Transverse colon (tissue), 4 donors: Measurements from ENCODE around the gene CNOT4. TPM values are rescaled to one million over a fixed set of nuclear protein-coding genes. Genes with fewer than 3 reads are reported as not detected.
"Not testable (repeated sequence)": the region's sequence is repeated elsewhere in the genome, so short reads cannot be mapped to it uniquely, and the experiment has no call there.

ENCODE experiments used
- DNase-seq: peaks from one replicate; pipeline ENCODE4 v3.0.0-alpha.2; 2019
- H3K27ac ChIP-seq, 4 donors: fragments of 200-600 bp; sonication (generic); 2 replicates each; pipeline ENCODE4 v1.5.1; 2016 to 2018; ENCODE audit warnings: inconsistent platforms in 4 of 4
- H3K27me3 ChIP-seq: fragments of 200-600 bp; sonication (generic); 2 replicates; pipeline ENCODE4 v1.5.1; 2017; ENCODE audit warnings: inconsistent platforms
- H3K36me3 ChIP-seq, 4 donors: fragments of 200-600 bp; sonication (generic); 2 replicates each; pipeline ENCODE4 v1.5.1; 2017 to 2019; ENCODE audit warnings: inconsistent platforms in 4 of 4
- H3K4me1 ChIP-seq, 4 donors: fragments of 200-600 bp; sonication (generic); 2 replicates each; pipeline ENCODE4 v1.5.1; 2017 to 2020; ENCODE audit warnings: inconsistent platforms in 4 of 4
- H3K4me3 ChIP-seq, 4 donors: fragments of 200-600 bp; sonication (generic); 1 replicate in 1 of 4; 2 replicates in 3 of 4; pipeline versions ENCODE4 v1.5.1 to v1.6.1; 2017 to 2019; ENCODE audit warnings: inconsistent platforms in 4 of 4
- H3K9me3 ChIP-seq, 2 donors: fragments of 200-600 bp; sonication (generic); 2 replicates each; pipeline ENCODE4 v1.5.1; 2017 to 2019; ENCODE audit warnings: inconsistent platforms in 2 of 2
- EP300 ChIP-seq: sonication (generic); formaldehyde crosslinking; IDR thresholded peaks from one replicate; pipeline ENCODE4 v1.6.1; 2017; ENCODE audit warnings: antibody characterized with exemption, low read depth
- POLR2A ChIP-seq: fragments of 450-650 bp; IDR thresholded peaks from one replicate; pipeline ENCODE4 v1.6.1; 2016; ENCODE audit warnings: antibody characterized with exemption, mild to moderate bottlenecking, moderate library complexity
- POLR2AphosphoS5 ChIP-seq, 3 donors: sonication (generic); formaldehyde crosslinking; IDR thresholded peaks; one replicate each; pipeline ENCODE4 v1.6.1; 2016; ENCODE audit warnings: antibody characterized with exemption in 3 of 3
- WGBS, 2 donors: methylation state at CpG; one replicate each; pipeline ENCODE4 v1.1.5; 2018; ENCODE audit warnings: low coverage in 1 of 2; 5-methylcytosine and 5-hydroxymethylcytosine counted together
- in situ Hi-C, 4 donors: fragments of 200-750 bp; cut with MboI; loops; one replicate each; pipeline versions ENCODE4 v1.15.0 to v1.15.1; 2017; ENCODE audit warnings: low sequenced_read_pairs in 3 of 4, low pct_ligation_motif_present in 1 of 4, low pct_unique_long_range_greater_than_20kb in 1 of 4
- intact Hi-C: fragments of 100-400 bp; cut with DNase I; formaldehyde crosslinking; loops from one replicate; pipeline ENCODE4 v1.15.1; 2023; ENCODE audit warnings: low total_unique reads
- total RNA-seq, 4 donors: library from RNA; depleted of rRNA; stranded (reverse); fragments of >200 nt; gene quantifications; one replicate each; pipeline ENCODE4 v1.1.0, GENCODE V29; 2016
- TF ChIP-seq, protein P1 (sequence below), 5 experiments: fragments of 200-600 bp in 3 of 5; fragments of 450-650 bp in 2 of 5; sonication (generic) in 3 of 5; IDR thresholded peaks; 1 replicate in 2 of 5; 2 replicates in 3 of 5; pipeline ENCODE4 v1.5.1; 2016 to 2017; ENCODE audit warnings: antibody characterized with exemption in 5 of 5, inconsistent platforms in 3 of 5, mild to moderate bottlenecking in 2 of 5, moderate library complexity in 1 of 5

The CNOT4 gene
- total RNA-seq, 4 donors from 2014 or later = 18.4 to 82.2 (median 29.9) TPM

DNA sequence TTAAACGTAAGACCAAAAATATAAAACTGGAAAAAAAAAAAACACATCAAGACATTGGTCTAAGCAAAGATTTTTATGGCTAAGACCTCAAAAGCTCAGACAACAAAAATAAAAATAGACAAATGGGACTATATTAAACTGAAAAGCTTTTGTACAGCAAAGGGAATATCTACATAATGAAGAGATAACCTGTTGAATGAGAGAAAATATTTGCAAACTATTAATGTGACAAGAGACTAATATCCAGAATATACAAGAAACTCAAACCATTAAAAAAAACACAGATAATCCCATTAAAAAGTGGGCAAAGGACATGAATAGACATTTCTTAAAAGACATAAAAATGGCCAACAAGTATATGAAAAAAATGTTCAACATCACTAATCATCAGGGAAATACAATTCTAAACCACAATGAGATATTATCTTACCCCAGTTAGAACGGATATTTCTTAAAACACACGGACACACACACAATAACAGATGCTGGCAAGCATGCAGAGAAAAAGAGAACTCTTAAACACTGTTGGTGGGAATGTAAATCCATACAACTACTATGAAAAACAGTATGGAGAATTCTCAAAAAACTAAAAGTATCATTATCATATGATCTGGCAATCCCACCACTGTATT is 28.8 kb downstream of the CNOT4 start:
- intact Hi-C loops (no loop called here), in situ Hi-C loops (no loop called here)
- peaks cover 0 to 5% (median 0%) of the 10 kb centered on the region in 4 donors for H3K36me3 ChIP-seq
- no peaks in the 10 kb centered on the region for H3K27me3 ChIP-seq
- 74 to 83% methylated on average over 3 of the region's 3 CpGs for WGBS, 2 donors
- H3K9me3 ChIP-seq = no peaks in the 10 kb centered on the region
- H3K4me3 ChIP-seq = no peak overlapping the region
- TF ChIP-seq, protein P1, sequence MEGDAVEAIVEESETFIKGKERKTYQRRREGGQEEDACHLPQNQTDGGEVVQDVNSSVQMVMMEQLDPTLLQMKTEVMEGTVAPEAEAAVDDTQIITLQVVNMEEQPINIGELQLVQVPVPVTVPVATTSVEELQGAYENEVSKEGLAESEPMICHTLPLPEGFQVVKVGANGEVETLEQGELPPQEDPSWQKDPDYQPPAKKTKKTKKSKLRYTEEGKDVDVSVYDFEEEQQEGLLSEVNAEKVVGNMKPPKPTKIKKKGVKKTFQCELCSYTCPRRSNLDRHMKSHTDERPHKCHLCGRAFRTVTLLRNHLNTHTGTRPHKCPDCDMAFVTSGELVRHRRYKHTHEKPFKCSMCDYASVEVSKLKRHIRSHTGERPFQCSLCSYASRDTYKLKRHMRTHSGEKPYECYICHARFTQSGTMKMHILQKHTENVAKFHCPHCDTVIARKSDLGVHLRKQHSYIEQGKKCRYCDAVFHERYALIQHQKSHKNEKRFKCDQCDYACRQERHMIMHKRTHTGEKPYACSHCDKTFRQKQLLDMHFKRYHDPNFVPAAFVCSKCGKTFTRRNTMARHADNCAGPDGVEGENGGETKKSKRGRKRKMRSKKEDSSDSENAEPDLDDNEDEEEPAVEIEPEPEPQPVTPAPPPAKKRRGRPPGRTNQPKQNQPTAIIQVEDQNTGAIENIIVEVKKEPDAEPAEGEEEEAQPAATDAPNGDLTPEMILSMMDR (IDR thresholded peaks at IDR 0.05) = no peak
- no peak for TF ChIP-seq EP300
- TF ChIP-seq POLR2A = no peak
- TF ChIP-seq POLR2AphosphoS5 (IDR thresholded peaks at IDR 0.05) = no peak
- no peak overlapping the region for H3K27ac ChIP-seq
- H3K4me1 ChIP-seq = peaks cover 0 to 8% (median 0%) of the 10 kb centered on the region in 4 donors
- DNase-seq = no peak

DNA sequence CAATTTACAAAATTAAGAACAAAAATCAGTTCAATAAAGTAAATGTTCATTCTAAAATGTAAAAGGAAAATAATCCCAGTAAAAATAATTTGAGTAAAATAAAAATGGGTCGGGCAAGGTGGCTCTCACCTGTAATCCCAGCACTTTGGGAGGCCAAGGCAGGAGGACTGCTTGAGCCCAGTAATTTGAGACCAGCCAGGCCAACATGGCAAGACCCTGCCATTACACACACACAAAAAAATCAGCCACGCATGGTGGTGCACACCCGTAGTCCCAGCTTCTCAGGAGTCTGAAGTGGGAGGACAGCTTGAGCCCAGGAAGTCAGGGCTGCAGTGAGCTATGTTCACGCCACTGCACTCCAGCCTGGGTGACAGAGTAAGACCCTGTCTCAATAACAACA is 34.4 kb downstream of the CNOT4 start:
- intact Hi-C loops = no loop called here
- TF ChIP-seq, protein P1 (IDR thresholded peaks at IDR 0.05) = no peak
- no peak for TF ChIP-seq POLR2A
- no peak for TF ChIP-seq EP300
- TF ChIP-seq POLR2AphosphoS5 (IDR thresholded peaks at IDR 0.05) = no peak
- no peaks in the 10 kb centered on the region for H3K27me3 ChIP-seq
- H3K4me3 ChIP-seq = no peak overlapping the region
- peaks cover 0 to 5% (median 0%) of the 10 kb centered on the region in 4 donors for H3K36me3 ChIP-seq
- DNase-seq = no peak
- 95 to 100% methylated on average over 1 to 4 of the region's 4 CpGs for WGBS, 2 donors
- peaks cover 0 to 4% (median 0%) of the 10 kb centered on the region in 4 donors for H3K4me1 ChIP-seq
- no peaks in the 10 kb centered on the region for H3K9me3 ChIP-seq
- in situ Hi-C loops = no loop called here
- no peak overlapping the region for H3K27ac ChIP-seq

DNA sequence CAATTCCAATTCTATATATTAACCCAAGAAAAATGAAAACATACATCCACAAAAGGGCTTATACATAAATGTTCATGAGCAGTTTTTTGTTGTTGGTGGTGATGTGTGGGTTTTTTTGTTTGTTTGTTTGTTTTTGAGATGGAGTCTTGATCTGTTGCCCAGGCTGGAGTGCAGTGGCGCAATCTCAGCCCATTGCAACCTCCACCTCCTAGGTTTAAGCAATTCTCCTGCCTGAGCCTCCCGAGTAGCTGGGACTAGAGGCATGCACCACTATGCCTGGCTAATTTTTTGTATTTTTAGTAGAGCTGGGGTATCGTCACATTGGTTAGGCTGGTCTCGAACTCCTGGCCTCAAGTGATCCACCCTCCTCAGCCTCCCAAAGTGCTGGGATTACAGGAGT is 40.2 kb downstream of the CNOT4 start:
- H3K36me3 ChIP-seq, H3K27ac ChIP-seq, H3K27me3 ChIP-seq, H3K4me1 ChIP-seq, H3K9me3 ChIP-seq, DNase-seq, intact Hi-C loops, in situ Hi-C loops, H3K4me3 ChIP-seq: not testable (repeated sequence)
- WGBS, 2 donors = 96% methylated on average over 4 of the region's 4 CpGs; no CpG with 5 or more reads in 1 of the 2 donors

DNA sequence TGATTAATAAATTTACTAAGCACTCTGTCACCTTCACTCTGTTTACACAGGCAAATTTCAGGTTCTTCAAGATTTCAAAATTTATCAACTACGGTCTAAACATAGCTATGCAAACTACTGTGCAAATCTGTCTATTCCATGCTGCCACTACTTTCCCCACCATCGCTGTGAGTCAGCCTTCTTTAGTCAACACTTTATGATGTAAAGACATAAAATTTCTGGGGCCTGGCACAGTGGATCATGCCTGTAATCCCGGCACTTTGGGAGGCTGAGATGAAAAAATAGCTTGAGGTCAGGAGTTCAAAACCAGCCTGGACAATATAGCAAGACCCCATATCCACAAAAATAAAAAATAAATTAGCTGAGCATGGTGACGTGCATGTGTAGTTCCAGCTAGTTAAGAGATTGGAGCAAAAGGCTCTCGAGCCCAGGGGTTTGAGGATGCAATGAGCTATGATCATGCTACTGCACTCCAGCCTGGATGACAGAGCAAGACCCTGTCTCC is 42.6 kb downstream of the CNOT4 start:
- no peaks in the 10 kb centered on the region for H3K27me3 ChIP-seq
- TF ChIP-seq POLR2A (no peak), POLR2AphosphoS5 (IDR thresholded peaks at IDR 0.05) (no peak)
- no peaks in the 10 kb centered on the region for H3K9me3 ChIP-seq
- H3K36me3 ChIP-seq = no peaks in the 10 kb centered on the region
- H3K4me3 ChIP-seq = no peak overlapping the region
- H3K27ac ChIP-seq = no peak overlapping the region
- H3K4me1 ChIP-seq = no peaks in the 10 kb centered on the region
- in situ Hi-C loops = no loop called here
- DNase-seq = no peak
- intact Hi-C loops = no loop called here
- 80 to 84% methylated on average over 5 of the region's 5 CpGs for WGBS, 2 donors

DNA sequence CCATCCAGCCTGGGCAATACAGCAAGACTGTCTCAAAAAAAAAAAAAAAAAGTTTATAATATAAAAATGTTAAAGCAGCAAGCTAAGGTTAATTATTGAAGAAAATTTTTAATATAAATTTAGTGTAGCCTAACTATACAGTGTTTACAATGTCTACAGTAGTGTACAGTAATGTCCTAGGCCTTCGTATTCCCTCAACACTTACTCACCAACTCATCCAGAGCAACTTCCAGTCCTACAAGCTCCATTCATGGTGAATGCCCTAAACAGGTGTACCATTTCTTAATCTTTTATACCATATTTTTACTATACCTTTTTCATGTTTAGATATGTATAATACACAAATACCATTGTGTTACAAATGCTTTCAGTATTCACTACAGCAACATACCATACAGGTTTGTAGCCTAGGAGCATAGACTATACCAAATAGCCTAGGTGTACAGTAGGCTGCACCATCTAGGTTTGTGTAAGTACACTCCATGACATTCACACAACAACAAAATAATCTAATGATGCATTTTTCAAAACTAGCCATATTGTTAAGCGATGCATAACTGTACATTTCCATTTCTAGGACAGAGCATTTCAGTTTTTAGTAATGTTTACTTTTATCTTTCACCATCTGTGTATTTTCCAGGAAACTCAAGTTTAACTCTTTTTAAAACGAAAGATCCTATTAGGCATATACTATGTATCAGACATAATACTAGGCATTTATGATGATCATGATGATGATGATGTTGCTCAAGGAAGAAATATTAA is 43.3 kb downstream of the CNOT4 start:
- intact Hi-C loops = no loop called here
- Histone ChIP-seq H3K27ac (no peak overlapping the region), H3K9me3 (no peaks in the 10 kb centered on the region), H3K4me3 (no peak overlapping the region), H3K27me3 (no peaks in the 10 kb centered on the region), H3K36me3 (no peaks in the 10 kb centered on the region), H3K4me1 (peaks cover 0 to under 1% (median 0%) of the 10 kb centered on the region in 4 donors)
- TF ChIP-seq POLR2AphosphoS5 (IDR thresholded peaks at IDR 0.05) (no peak), POLR2A (no peak), EP300 (no peak)
- TF ChIP-seq, protein P1 (IDR thresholded peaks at IDR 0.05) = no peak
- no peak for DNase-seq
- in situ Hi-C loops = no loop called here
- 77 to 81% methylated on average over 3 of the region's 3 CpGs for WGBS, 2 donors
